ENCODE measurements around the gene FAM83D.

FAM83D gene

GRCh38 chr20:38969708-38970107 lies 43.5 kb downstream of the FAM83D start:
- Histone ChIP-seq H3K27ac (ENCODE audit: low read depth, low read length) (no peak overlapping the region), H3K9ac (ENCODE audit: low read length) (no peak overlapping the region), H3K4me3 (ENCODE audit: low read depth, low read length) (no peak overlapping the region), H3K9me3 (ENCODE audit: control insufficient read depth, insufficient read depth, low read depth, low read length) (no peaks in the 10 kb centered on the region), H3K36me3 (ENCODE audit: control insufficient read depth, insufficient read depth, low read length) (peaks cover 56% of the 10 kb centered on the region), H3K27me3 (ENCODE audit: control insufficient read depth, insufficient read depth, low read length) (no peaks in the 10 kb centered on the region), H3K4me1 (ENCODE audit: control insufficient read depth, insufficient read depth, low read length) (no peaks in the 10 kb centered on the region)

- H3K4me1 ChIP-seq (ENCODE audit: control insufficient read depth, insufficient read depth, low read length), result no peaks in the 10 kb centered on the region
- no peaks in the 10 kb centered on the region for H3K9me3 ChIP-seq (ENCODE audit: control insufficient read depth, insufficient read depth, low read depth, low read length)
- H3K9ac ChIP-seq (ENCODE audit: low read length), result no peak overlapping the region
- H3K27ac ChIP-seq (ENCODE audit: low read depth, low read length), result no peak overlapping the region
- no peak overlapping the region for H3K4me3 ChIP-seq (ENCODE audit: low read depth, low read length)
- H3K27me3 ChIP-seq (ENCODE audit: control insufficient read depth, insufficient read depth, low read length), result no peaks in the 10 kb centered on the region
- peaks cover 58% of the 10 kb centered on the region for H3K36me3 ChIP-seq (ENCODE audit: control insufficient read depth, insufficient read depth, low read length)
Observed at GRCh38 chr20:38970302-38970701, 44.1 kb downstream of the FAM83D start.

GRCh38 chr20:38973107-38973506 lies 46.9 kb downstream of the FAM83D start:
- Histone ChIP-seq H3K27me3 (ENCODE audit: control insufficient read depth, insufficient read depth, low read length) (no peaks in the 10 kb centered on the region), H3K4me3 (ENCODE audit: low read depth, low read length) (no peak overlapping the region), H3K36me3 (ENCODE audit: control insufficient read depth, insufficient read depth, low read length) (peaks cover 70% of the 10 kb centered on the region), H3K4me1 (ENCODE audit: control insufficient read depth, insufficient read depth, low read length) (no peaks in the 10 kb centered on the region), H3K27ac (ENCODE audit: low read depth, low read length) (no peak overlapping the region), H3K9me3 (ENCODE audit: control insufficient read depth, insufficient read depth, low read depth, low read length) (no peaks in the 10 kb centered on the region), H3K9ac (ENCODE audit: low read length) (no peak overlapping the region)

- Histone ChIP-seq H3K4me3 (ENCODE audit: low read depth, low read length) (no peak overlapping the region), H3K27me3 (ENCODE audit: control insufficient read depth, insufficient read depth, low read length) (no peaks in the 10 kb centered on the region), H3K9me3 (ENCODE audit: control insufficient read depth, insufficient read depth, low read depth, low read length) (no peaks in the 10 kb centered on the region), H3K4me1 (ENCODE audit: control insufficient read depth, insufficient read depth, low read length) (no peaks in the 10 kb centered on the region), H3K9ac (ENCODE audit: low read length) (no peak overlapping the region), H3K36me3 (ENCODE audit: control insufficient read depth, insufficient read depth, low read length) (peaks cover 69% of the 10 kb centered on the region), H3K27ac (ENCODE audit: low read depth, low read length) (no peak overlapping the region)
Observed at GRCh38 chr20:38973645-38974044, 47.4 kb downstream of the FAM83D start.

GRCh38 chr20:38975539-38976120 lies 49.4 kb downstream of the FAM83D start:
- H3K36me3 ChIP-seq (ENCODE audit: control insufficient read depth, insufficient read depth, low read length), result peaks cover 51% of the 10 kb centered on the region
- H3K9ac ChIP-seq (ENCODE audit: low read length), result no peak overlapping the region
- no peak overlapping the region for H3K27ac ChIP-seq (ENCODE audit: low read depth, low read length)
- H3K4me3 ChIP-seq (ENCODE audit: low read depth, low read length), result no peak overlapping the region
- H3K27me3 ChIP-seq (ENCODE audit: control insufficient read depth, insufficient read depth, low read length), result no peaks in the 10 kb centered on the region
- H3K9me3 ChIP-seq (ENCODE audit: control insufficient read depth, insufficient read depth, low read depth, low read length), result no peaks in the 10 kb centered on the region
- H3K4me1 ChIP-seq (ENCODE audit: control insufficient read depth, insufficient read depth, low read length), result no peaks in the 10 kb centered on the region

GRCh38 chr20:38979434-38979833 lies 53.2 kb downstream of the FAM83D start:
- Histone ChIP-seq H3K36me3 (ENCODE audit: control insufficient read depth, insufficient read depth, low read length) (peaks cover 23% of the 10 kb centered on the region), H3K27ac (ENCODE audit: low read depth, low read length) (no peak overlapping the region), H3K27me3 (ENCODE audit: control insufficient read depth, insufficient read depth, low read length) (no peaks in the 10 kb centered on the region), H3K9ac (ENCODE audit: low read length) (no peak overlapping the region), H3K9me3 (ENCODE audit: control insufficient read depth, insufficient read depth, low read depth, low read length) (no peaks in the 10 kb centered on the region), H3K4me3 (ENCODE audit: low read depth, low read length) (no peak overlapping the region), H3K4me1 (ENCODE audit: control insufficient read depth, insufficient read depth, low read length) (no peaks in the 10 kb centered on the region)

GRCh38 chr20:38979842-38980241 lies 53.6 kb downstream of the FAM83D start:
- Histone ChIP-seq H3K36me3 (ENCODE audit: control insufficient read depth, insufficient read depth, low read length) (peaks cover 20% of the 10 kb centered on the region), H3K4me1 (ENCODE audit: control insufficient read depth, insufficient read depth, low read length) (no peaks in the 10 kb centered on the region), H3K9ac (ENCODE audit: low read length) (no peak overlapping the region), H3K4me3 (ENCODE audit: low read depth, low read length) (no peak overlapping the region), H3K27me3 (ENCODE audit: control insufficient read depth, insufficient read depth, low read length) (no peaks in the 10 kb centered on the region), H3K27ac (ENCODE audit: low read depth, low read length) (no peak overlapping the region), H3K9me3 (ENCODE audit: control insufficient read depth, insufficient read depth, low read depth, low read length) (no peaks in the 10 kb centered on the region)

- H3K27me3 ChIP-seq (ENCODE audit: control insufficient read depth, insufficient read depth, low read length), result no peaks in the 10 kb centered on the region
- H3K27ac ChIP-seq (ENCODE audit: low read depth, low read length), result no peak overlapping the region
- peaks cover 7% of the 10 kb centered on the region; the same call in 1 of the 2 replicates for H3K36me3 ChIP-seq (ENCODE audit: control insufficient read depth, insufficient read depth, low read length)
- no peaks in the 10 kb centered on the region for H3K4me1 ChIP-seq (ENCODE audit: control insufficient read depth, insufficient read depth, low read length)
- H3K4me3 ChIP-seq (ENCODE audit: low read depth, low read length), result no peak overlapping the region
- H3K9me3 ChIP-seq (ENCODE audit: control insufficient read depth, insufficient read depth, low read depth, low read length), result no peaks in the 10 kb centered on the region
- no peak overlapping the region for H3K9ac ChIP-seq (ENCODE audit: low read length)
Observed at GRCh38 chr20:38982291-38982690, 56.1 kb downstream of the FAM83D start.

- no peak overlapping the region for H3K27ac ChIP-seq (ENCODE audit: low read depth, low read length)
- no peak overlapping the region for H3K4me3 ChIP-seq (ENCODE audit: low read depth, low read length)
- H3K36me3 ChIP-seq (ENCODE audit: control insufficient read depth, insufficient read depth, low read length), result peaks cover 17% of the 10 kb centered on the region
- H3K9ac ChIP-seq (ENCODE audit: low read length), result no peak overlapping the region
- H3K27me3 ChIP-seq (ENCODE audit: control insufficient read depth, insufficient read depth, low read length), result no peaks in the 10 kb centered on the region
- H3K9me3 ChIP-seq (ENCODE audit: control insufficient read depth, insufficient read depth, low read depth, low read length), result no peaks in the 10 kb centered on the region
- H3K4me1 ChIP-seq (ENCODE audit: control insufficient read depth, insufficient read depth, low read length), result no peaks in the 10 kb centered on the region
Observed at GRCh38 chr20:38985060-38985459, 58.8 kb downstream of the FAM83D start.

- H3K4me1 ChIP-seq (ENCODE audit: control insufficient read depth, insufficient read depth, low read length), result no peaks in the 10 kb centered on the region
- no peak overlapping the region for H3K9ac ChIP-seq (ENCODE audit: low read length)
- H3K27ac ChIP-seq (ENCODE audit: low read depth, low read length), result no peak overlapping the region
- H3K36me3 ChIP-seq (ENCODE audit: control insufficient read depth, insufficient read depth, low read length), result peaks cover 20% of the 10 kb centered on the region
- H3K9me3 ChIP-seq (ENCODE audit: control insufficient read depth, insufficient read depth, low read depth, low read length), result no peaks in the 10 kb centered on the region
- no peak overlapping the region for H3K4me3 ChIP-seq (ENCODE audit: low read depth, low read length)
- H3K27me3 ChIP-seq (ENCODE audit: control insufficient read depth, insufficient read depth, low read length), result no peaks in the 10 kb centered on the region
Observed at GRCh38 chr20:38985603-38986170, 59.5 kb downstream of the FAM83D start.

- H3K9ac ChIP-seq (ENCODE audit: low read length), result no peak overlapping the region
- no peaks in the 10 kb centered on the region for H3K9me3 ChIP-seq (ENCODE audit: control insufficient read depth, insufficient read depth, low read depth, low read length)
- H3K36me3 ChIP-seq (ENCODE audit: control insufficient read depth, insufficient read depth, low read length), result peaks cover 22% of the 10 kb centered on the region
- no peaks in the 10 kb centered on the region for H3K4me1 ChIP-seq (ENCODE audit: control insufficient read depth, insufficient read depth, low read length)
- no peaks in the 10 kb centered on the region for H3K27me3 ChIP-seq (ENCODE audit: control insufficient read depth, insufficient read depth, low read length)
- H3K4me3 ChIP-seq (ENCODE audit: low read depth, low read length), result no peak overlapping the region
- no peak overlapping the region for H3K27ac ChIP-seq (ENCODE audit: low read depth, low read length)
Observed at GRCh38 chr20:38986663-38987062, 60.4 kb downstream of the FAM83D start.
